ENCODE data around the gene PCNX2.

PCNX2 gene

DNA sequence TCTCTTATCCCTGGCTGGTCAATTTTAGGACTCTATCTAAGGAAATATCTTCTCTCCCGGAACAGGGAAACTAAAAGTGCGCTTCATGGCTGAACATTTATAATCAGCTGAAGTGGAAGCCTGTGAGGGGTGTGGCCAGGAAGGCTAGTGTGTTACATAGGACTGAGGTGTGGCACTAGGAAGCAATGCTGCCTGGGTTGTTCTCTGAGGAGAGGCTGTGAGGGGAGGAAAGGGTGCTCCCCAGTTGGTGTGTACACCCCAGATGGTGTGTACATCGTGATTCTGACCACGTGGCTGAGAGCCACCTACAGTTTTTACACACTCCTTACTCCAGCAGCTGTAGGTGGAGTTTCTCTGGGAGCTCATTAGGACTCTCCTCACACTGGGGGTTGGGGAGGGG, 328.9 kb downstream of the PCNX2 start:
- TF ChIP-seq, protein P1, sequence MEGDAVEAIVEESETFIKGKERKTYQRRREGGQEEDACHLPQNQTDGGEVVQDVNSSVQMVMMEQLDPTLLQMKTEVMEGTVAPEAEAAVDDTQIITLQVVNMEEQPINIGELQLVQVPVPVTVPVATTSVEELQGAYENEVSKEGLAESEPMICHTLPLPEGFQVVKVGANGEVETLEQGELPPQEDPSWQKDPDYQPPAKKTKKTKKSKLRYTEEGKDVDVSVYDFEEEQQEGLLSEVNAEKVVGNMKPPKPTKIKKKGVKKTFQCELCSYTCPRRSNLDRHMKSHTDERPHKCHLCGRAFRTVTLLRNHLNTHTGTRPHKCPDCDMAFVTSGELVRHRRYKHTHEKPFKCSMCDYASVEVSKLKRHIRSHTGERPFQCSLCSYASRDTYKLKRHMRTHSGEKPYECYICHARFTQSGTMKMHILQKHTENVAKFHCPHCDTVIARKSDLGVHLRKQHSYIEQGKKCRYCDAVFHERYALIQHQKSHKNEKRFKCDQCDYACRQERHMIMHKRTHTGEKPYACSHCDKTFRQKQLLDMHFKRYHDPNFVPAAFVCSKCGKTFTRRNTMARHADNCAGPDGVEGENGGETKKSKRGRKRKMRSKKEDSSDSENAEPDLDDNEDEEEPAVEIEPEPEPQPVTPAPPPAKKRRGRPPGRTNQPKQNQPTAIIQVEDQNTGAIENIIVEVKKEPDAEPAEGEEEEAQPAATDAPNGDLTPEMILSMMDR (IDR thresholded peaks at IDR 0.05; ENCODE audit: poor library complexity, severe bottlenecking), result no peak
- H3K27ac ChIP-seq (ENCODE audit: poor library complexity, severe bottlenecking), result no peak overlapping the region
- H3K27me3 ChIP-seq (ENCODE audit: insufficient read depth, poor library complexity, severe bottlenecking), result no peaks in the 10 kb centered on the region
- peaks cover 10% of the 10 kb centered on the region; the same call in 1 of the 2 replicates for H3K36me3 ChIP-seq (ENCODE audit: low read depth)
- no peak overlapping the region for H3K4me3 ChIP-seq (ENCODE audit: severe bottlenecking)
- H3K4me1 ChIP-seq (ENCODE audit: insufficient read depth, poor library complexity, severe bottlenecking), result no peaks in the 10 kb centered on the region
- H3K9me3 ChIP-seq (ENCODE audit: severe bottlenecking), result no peaks in the 10 kb centered on the region
- ATAC-seq (ENCODE audit: low read depth) (no peak), DNase-seq (ENCODE audit: low spot score) (no peak)

DNA sequence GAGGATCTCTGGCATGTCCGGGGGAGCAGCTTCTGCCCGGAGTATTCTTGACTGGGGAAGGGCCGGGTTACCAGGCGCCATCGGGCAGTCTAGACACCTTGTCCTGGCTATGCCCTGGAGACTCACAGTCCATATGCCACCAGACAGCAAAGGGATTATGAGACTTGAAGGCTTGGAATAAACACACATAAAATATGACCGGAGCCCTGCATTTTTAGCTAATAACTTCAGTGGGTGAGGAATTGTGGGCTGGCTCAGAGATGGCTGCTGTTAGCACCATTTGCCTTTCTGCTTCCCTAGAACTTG, 329.7 kb downstream of the PCNX2 start:
- no peak for DNase-seq (ENCODE audit: low spot score)
- no peaks in the 10 kb centered on the region for H3K27me3 ChIP-seq (ENCODE audit: insufficient read depth, poor library complexity, severe bottlenecking)
- no peaks in the 10 kb centered on the region for H3K4me1 ChIP-seq (ENCODE audit: insufficient read depth, poor library complexity, severe bottlenecking)
- H3K4me3 ChIP-seq (ENCODE audit: severe bottlenecking), result no peak overlapping the region
- TF ChIP-seq, protein P1 (IDR thresholded peaks at IDR 0.05; ENCODE audit: poor library complexity, severe bottlenecking), result no peak
- H3K27ac ChIP-seq (ENCODE audit: poor library complexity, severe bottlenecking), result no peak overlapping the region
- 0 out of 2 replicates have a peak, but pooled peaks cover 5% of the 10 kb centered on the region for H3K36me3 ChIP-seq (ENCODE audit: low read depth)
- ATAC-seq (ENCODE audit: low read depth), result no peak
- H3K9me3 ChIP-seq (ENCODE audit: severe bottlenecking), result no peaks in the 10 kb centered on the region

DNA sequence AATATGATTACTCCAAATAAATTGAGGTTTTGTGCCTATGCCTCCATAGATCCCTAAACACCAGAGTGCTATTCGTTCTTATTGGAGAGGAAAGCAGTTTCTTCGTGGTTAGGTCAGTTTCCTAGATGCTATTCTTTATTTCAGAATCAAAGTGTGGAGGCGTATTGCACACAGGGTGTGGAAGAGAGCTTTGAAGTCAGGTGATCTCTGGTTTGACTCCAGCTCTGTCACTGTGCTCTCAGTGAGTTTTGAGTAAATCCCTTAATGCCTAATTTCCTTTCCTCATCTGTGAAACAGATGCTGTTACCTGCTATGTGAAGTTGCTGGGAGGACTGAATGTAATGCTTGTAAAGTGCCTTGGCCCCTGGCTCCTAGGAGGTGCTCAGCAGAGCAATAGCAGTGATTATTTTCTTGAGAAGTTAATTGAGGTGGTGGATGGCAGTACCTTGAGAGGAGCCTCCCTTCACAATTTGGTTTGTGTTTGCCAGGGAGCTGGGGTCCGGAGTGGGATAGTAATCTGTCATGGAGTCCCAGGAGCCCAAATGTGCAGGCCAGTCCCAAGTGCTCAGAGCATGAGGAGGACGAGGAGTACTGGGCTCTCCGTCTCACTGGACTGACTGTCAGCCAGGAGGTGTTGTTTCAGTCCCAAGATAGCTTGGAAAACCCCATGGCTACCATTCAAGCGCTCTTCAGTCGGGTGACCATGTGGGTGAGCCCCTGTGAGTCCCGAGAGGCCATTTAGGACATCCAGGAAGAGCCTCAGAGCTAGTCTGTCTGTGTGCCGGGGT, 330.2 kb downstream of the PCNX2 start:
- H3K9me3 ChIP-seq (ENCODE audit: severe bottlenecking), result no peaks in the 10 kb centered on the region
- no peak for DNase-seq (ENCODE audit: low spot score)
- no peaks in the 10 kb centered on the region for H3K27me3 ChIP-seq (ENCODE audit: insufficient read depth, poor library complexity, severe bottlenecking)
- no peak overlapping the region for H3K27ac ChIP-seq (ENCODE audit: poor library complexity, severe bottlenecking)
- no peak for ATAC-seq (ENCODE audit: low read depth)
- H3K36me3 ChIP-seq (ENCODE audit: low read depth), result 0 out of 2 replicates have a peak, but pooled peaks cover 5% of the 10 kb centered on the region
- H3K4me1 ChIP-seq (ENCODE audit: insufficient read depth, poor library complexity, severe bottlenecking), result no peaks in the 10 kb centered on the region
- TF ChIP-seq, protein P1 (IDR thresholded peaks at IDR 0.05; ENCODE audit: poor library complexity, severe bottlenecking), result no peak
- no peak overlapping the region for H3K4me3 ChIP-seq (ENCODE audit: severe bottlenecking)

DNA sequence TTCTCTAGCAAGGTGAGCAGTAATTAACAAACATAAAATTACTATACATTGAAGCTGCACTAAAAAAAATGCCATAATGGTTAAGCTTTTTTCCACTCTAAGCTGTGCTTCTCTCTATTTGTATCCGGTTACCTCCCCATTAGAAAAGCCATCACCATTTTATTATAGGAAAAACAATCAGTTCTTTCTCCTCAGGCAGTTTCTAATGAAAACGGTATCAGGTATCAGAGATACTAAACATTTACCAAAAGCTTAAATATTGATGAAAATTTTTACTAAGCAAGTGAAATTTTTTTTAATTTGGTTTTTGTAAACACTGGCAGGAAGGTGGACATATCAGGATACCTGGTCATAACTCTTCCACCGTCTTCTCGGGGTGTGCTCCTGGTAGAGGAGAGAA, 330.9 kb downstream of the PCNX2 start:
- no peak for DNase-seq (ENCODE audit: low spot score)
- Histone ChIP-seq H3K36me3 (ENCODE audit: low read depth) (0 out of 2 replicates have a peak, but pooled peaks cover 5% of the 10 kb centered on the region), H3K27ac (ENCODE audit: poor library complexity, severe bottlenecking) (no peak overlapping the region), H3K4me1 (ENCODE audit: insufficient read depth, poor library complexity, severe bottlenecking) (no peaks in the 10 kb centered on the region), H3K4me3 (ENCODE audit: severe bottlenecking) (no peak overlapping the region), H3K9me3 (ENCODE audit: severe bottlenecking) (no peaks in the 10 kb centered on the region), H3K27me3 (ENCODE audit: insufficient read depth, poor library complexity, severe bottlenecking) (no peaks in the 10 kb centered on the region)
- no peak for ATAC-seq (ENCODE audit: low read depth)
- TF ChIP-seq, protein P1 (IDR thresholded peaks at IDR 0.05; ENCODE audit: poor library complexity, severe bottlenecking), result no peak

Measured in RWPE2 (cell line).